ENCODE measurements around the gene LRCH1.
A peak's percentile ranks its signal among the peaks of the same experiment; 100 is the strongest.
"Not testable (repeated sequence)": the region's sequence is repeated elsewhere in the genome, so short reads cannot be mapped to it uniquely, and the experiment has no call there.

The LRCH1 gene

DNA sequence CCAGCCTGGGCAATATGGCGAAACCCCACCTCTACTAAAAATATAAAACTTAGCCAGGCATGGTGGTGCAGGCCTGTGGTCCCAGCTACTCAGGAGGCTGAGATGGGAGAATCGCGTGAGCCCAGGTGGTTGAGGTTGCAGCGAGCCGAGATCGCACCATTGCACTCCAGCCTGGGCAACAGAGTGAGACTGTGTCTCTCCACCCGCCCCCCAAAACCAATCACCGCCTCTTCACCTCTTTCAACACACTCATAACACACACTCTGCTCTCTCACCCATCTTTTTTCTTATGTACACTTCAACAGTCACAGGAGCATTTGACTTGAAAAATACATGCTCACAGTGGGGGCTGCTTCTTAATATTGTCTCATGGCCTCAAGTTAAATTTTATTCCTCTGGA is 167.2 kb downstream of the LRCH1 start:
- DNase-seq = no peak

DNA sequence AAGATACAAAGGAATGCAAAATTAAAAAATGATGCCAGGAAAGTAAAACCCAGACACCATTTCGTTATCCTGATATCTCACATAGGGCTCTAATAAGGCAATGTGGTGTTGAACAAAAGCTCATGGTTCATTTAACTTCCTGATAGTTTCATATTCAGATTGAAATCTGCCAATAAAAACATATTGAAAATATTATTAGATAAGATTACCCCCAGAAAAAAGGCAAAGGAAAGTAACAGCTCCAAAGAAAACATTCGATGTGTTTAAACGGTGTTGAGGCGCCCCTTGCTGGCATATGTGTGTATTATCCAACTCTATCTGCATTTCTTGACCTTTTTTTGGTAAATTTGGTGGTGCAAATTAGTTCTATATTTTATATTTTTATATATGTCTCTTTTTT is 168.1 kb downstream of the LRCH1 start:
- DNase-seq = peak; percentile 32

DNA sequence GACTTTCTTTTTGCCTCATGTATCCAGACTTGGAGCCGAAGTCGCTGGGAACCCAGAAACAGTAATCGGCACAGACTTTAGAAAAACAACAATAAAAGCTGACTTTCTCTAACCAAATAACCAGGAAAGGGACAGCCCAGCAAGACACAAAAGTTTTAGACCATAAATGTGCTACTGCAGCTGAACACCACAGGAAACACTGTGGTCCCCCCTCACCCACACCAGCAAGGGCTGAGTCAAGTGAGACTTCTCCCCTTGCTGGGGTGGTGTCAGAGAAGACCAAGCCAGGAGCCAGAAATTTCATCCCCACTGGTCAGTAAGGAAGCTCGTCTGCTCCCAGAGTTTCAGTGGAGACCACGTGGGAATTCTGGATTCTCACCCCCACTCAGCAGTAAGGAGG is 173.4 kb downstream of the LRCH1 start:
- no peak for DNase-seq

GRCh38 chr13:46728777-46729176 is 175.8 kb downstream of the LRCH1 start:
- no peak for DNase-seq

DNA sequence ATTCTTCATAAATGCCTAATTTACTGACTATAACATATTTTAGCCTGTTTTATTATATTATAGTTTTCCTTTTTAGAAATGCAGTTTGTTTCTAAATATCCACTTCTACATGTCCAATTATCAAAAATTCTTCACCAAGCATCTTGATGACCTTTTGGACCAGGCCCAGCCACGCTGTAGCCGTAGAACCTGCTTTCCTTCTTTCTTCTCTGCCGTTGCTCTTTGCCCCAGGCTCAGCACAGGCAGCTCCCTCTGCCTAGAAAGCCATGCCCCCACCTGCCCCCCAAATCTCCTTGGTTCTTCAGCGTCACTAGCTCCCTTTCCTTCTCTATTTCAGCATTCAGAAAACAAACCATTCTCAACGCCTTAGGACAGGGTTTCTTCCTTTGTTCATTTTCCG is 178.6 kb downstream of the LRCH1 start:
- no peak for DNase-seq

DNA sequence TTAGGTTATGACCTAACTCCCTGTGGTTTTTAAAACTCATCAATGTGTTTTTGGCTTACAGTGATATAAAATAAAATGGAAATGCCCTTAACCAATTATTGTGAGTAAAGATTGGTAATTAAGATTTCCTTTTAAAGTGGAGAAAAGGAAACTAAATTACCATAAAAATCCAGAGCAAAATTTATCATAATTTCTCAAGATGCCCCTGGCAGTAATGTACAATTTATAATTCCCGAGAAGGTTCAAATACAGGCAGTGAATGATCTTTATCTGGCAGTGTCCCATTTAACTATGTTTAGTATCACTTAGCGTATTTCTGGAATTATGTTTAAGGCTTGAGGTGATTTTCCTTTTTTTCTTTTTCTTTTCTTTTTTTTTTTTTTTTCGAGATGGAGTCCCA is 182.5 kb downstream of the LRCH1 start:
- DNase-seq = no peak

- DNase-seq = no peak
Observed at GRCh38 chr13:46736541-46737310, 183.8 kb downstream of the LRCH1 start.

DNA sequence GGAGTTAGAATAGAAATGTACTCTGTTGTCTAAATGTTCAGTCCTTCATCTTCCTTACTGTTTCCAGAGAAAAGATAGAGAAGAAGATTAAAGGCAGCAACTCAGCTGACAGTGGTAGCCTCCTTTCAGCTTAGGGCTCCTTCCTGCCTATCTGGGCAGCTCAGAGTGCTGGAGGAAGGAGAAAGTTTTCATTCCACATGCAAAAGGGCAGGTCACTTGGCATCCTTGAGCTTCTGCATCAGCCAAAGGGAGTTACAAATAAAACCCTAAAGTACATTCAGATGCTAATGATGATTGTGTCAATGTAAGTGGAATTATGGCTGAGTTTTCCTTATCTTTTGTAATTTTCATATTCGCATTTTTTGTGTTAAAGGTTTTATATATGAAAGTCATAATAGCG is 185.1 kb downstream of the LRCH1 start:
- DNase-seq = no peak

DNA sequence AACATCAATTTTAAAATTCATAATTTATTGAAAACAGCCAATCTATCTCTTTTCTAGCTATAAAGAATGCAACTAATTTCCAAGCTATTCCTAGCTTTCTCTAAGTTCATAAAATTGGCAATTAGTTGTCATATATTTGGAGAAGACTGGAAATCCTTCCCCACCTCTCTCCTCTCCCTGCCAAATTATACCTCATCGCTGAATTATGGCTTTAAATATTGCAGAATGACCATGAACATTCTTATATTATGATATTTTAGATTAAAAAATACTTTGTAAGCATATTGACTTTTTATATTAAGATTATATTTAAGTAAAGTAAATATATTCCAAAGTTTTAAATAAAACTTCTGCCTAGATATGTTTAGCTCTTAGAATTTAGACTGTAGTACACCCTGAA is 185.8 kb downstream of the LRCH1 start:
- DNase-seq = no peak

GRCh38 chr13:46739447-46740098 is 186.6 kb downstream of the LRCH1 start:
- DNase-seq = no peak

- no peak for DNase-seq
Observed at GRCh38 chr13:46743191-46743590, 190.2 kb downstream of the LRCH1 start.

DNA sequence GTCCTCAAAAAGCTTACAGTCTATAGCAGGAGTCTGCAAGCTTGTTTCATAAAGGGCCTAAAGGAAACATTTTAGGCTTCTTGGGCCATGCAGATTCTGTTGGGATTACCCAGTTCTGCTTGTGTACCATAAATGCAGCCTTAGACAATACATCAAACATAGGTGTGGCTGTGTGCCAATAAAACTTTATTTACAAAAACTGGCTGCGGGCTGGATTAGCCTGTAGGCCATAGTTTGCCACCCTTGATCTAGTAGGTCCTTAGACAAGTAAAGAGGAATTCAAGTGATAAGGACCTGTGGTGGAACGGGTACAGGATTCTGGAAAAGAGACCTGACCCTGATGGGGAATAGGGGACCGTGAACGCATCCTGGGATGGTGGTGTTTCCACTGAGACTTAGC is 192.1 kb downstream of the LRCH1 start:
- no peak for DNase-seq

- DNase-seq = no peak
Observed at GRCh38 chr13:46745706-46746105, 192.7 kb downstream of the LRCH1 start.

DNA sequence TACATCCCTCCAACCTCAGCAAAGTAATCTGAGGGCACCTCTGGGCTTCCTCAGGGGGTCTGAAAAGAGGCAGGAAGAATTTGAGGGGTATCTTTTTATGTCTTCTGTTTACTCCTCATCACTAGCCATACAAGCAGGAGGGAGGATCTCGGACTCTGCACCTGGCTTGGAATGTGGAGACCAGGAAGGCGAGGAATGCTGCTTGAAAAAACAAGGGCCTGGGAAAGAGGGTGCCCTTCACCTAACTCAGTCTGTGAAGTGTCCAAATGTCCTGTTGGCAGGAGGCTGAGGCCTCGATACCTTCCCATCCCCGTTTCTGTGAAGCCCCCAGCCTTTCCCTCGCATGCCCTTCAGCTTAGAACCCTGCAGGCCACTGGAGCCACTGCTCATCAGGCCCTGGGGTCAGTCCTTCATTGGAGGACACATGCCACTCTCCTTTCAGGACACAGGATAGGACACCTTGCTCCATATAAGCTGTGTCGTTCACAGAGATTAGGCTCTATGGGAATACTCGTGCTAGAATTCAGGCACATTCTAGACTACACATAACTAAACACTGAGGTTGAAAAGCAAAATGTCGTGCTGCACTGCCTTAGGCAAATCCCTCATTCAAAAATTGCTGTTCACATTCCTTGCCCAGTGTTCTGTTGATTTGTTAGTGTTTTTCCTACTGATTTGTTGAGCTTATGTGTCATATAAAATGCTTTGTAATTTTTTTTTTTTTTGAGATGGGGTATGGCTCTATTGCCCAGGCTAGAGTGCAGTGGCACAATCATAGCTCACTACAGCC is 194.3 kb downstream of the LRCH1 start:
- DNase-seq = no peak

GRCh38 chr13:46748300-46748699 is 195.3 kb downstream of the LRCH1 start:
- no peak for DNase-seq

DNA sequence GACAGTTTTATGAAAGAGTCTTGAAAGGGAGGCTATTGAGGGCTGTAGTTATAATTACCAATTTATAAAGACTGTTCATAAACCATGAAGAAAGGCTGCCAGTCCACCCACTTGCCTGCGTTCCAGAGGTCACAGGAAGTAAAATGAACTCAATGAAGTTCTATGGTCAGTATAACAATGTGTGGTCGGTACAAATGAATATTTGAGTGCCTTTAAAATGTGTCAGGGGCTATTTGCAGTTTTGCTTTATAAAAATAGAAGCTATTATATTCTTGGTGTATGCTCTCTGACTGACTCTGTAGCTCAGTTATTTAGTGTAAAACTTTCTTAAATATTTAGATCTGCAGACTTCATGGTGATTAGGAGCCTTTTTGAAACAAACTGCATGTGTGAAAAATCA is 197.0 kb downstream of the LRCH1 start:
- DNase-seq = no peak

DNA sequence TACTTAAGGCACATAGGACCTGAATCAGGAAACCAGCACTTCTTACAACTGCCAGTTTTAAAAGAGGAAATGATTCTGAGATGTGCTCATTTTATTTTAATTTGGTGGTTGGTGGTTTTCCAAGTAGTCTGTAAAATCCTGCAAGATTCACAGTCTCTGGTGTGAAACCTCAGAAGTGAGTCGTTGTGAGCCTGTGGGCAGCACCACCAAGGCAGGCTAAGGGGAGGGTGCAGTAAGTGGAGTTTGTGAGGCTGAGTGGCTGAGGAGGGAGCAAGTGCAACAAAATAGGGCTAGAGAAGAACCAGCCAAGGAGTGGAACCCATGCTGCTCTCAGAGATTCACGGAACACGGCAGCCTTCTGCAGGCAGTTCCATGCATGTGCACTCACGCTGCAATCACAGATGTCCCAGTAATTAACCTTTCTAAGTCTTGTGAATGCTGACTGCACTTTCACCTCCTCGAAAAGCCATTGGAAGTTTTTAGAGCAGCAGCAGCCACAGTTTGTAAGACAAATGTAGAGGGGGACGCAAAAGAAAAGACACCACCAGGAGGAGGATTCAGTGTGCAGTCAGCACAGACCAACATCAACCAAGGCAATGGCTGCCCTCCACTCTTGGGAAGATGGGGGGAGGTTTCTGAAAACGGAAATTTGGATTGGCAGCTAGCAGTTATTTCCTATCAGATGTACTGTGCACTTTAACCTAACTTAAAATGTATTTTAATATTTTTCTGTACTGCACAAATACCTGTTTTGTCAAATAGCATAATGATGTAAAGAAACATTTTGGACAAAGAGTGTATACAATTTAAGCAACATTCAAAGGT is 199.1 kb downstream of the LRCH1 start:
- peak; percentile 5 for DNase-seq

- DNase-seq = no peak
Observed at GRCh38 chr13:46753137-46753536, 200.2 kb downstream of the LRCH1 start.

DNA sequence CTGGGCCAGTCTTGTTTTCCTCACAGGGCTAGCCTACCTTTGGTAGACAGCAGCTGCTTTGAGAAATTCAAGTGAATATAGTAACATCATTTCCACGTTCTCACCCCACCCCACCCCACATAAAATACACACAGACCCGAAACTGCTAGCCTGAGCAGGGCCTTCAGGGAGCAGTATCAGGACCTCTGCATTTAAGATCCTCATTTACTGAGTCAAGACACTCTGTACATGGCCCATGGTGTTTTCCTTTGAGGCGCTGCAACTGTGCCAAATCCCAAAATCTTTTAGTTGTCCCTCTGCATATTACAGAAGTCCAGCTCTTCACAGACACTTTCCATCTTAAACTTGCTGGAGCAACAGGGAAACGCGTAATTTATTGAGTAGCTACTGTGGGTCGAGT is 200.9 kb downstream of the LRCH1 start:
- no peak for DNase-seq

GRCh38 chr13:46754812-46755211 is 201.8 kb downstream of the LRCH1 start:
- no peak for DNase-seq

DNA sequence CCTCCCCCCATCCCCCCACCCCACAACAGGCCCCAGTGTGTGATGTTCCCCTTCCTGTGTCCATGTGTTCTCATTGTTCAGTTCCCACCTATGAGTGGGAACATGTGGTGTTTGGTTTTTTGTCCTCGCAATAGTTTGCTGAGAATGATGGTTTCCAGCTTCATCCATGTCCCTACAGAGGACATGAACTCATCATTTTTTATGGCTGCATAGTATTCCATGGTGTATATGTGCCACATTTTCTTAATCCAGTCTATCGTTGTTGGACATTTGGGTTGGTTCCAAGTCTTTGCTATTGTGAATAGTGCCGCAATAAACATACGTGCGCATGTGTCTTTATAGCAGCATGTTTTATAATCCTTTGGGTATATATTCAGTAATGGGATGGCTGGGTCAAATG is 202.5 kb downstream of the LRCH1 start:
- not testable (repeated sequence) for DNase-seq

DNA sequence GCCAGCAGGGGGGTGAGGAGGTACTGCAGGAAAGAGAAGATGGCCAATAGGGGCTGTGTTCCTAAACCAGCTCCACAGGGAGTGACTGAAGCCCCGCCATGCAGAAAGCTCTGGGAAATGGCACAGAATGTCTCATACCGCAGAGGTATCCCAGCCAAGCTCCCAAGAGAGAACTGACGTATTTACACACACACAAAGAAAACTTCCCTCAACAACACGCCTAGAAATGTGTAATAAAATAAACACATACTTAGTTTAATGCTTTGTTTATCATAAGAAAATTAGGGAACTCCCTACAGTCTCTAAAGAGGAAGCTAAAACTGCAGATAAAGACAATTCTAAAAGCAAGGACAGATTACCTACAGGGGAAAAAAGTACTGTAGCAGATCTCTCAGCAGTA is 204.0 kb downstream of the LRCH1 start:
- no peak for DNase-seq

GRCh38 chr13:46757640-46758039 is 204.7 kb downstream of the LRCH1 start:
- no peak for DNase-seq

All from effector CD4-positive, alpha-beta T cell (primary cell).